Measurements from ENCODE around the gene TRUB2. TPM values are rescaled to one million over a fixed set of nuclear protein-coding genes. Genes with fewer than 3 reads are reported as not detected.

TRUB2 gene
- total RNA-seq, 1 donor from 2014 or later, result 13.0 TPM

GRCh38 chr9:128276574-128277270, 45.5 kb downstream of the TRUB2 start:
- intact Hi-C loops (cut with DNase I), result no loop called here
- peak; percentile 48 for ATAC-seq
- peak; percentile 69 for DNase-seq (ENCODE audit: low spot score)

GRCh38 chr9:128276008-128276573, 46.2 kb downstream of the TRUB2 start, which contains the start of gene SWI5:
SWI5 (plus strand) TSS chr9:128276276.
- ATAC-seq (peak; percentile 98), DNase-seq (ENCODE audit: low spot score) (peak; percentile 100)
- intact Hi-C loops (cut with DNase I), result no loop called here

- DNase-seq (ENCODE audit: low spot score) (peak; percentile 76), ATAC-seq (peak; percentile 72)
- intact Hi-C loops (cut with DNase I), result no loop called here
Measured at GRCh38 chr9:128275198-128276007, 46.8 kb downstream of the TRUB2 start, which contains the start of gene GOLGA2. GOLGA2 (minus strand) TSS chr9:128276007; CDS start chr9:128275976, 31 bp downstream.

- intact Hi-C loops (cut with DNase I), result no loop called here
- DNase-seq (ENCODE audit: low spot score) (no peak), ATAC-seq (no peak)
Measured at GRCh38 chr9:128274245-128274644, 48.0 kb downstream of the TRUB2 start.

- ATAC-seq (no peak), DNase-seq (ENCODE audit: low spot score) (no peak)
- intact Hi-C loops (cut with DNase I), result no loop called here
Measured at GRCh38 chr9:128271512-128271911, 50.7 kb downstream of the TRUB2 start.

GRCh38 chr9:128271112-128271511, 51.1 kb downstream of the TRUB2 start:
- no peak for DNase-seq (ENCODE audit: low spot score)
- ATAC-seq, result no peak
- intact Hi-C loops (cut with DNase I), result no loop called here

- intact Hi-C loops (cut with DNase I), result no loop called here
- DNase-seq (ENCODE audit: low spot score) (no peak), ATAC-seq (no peak)
Measured at GRCh38 chr9:128266868-128267590, 55.2 kb downstream of the TRUB2 start.

- ATAC-seq (no peak), DNase-seq (ENCODE audit: low spot score) (no peak)
- intact Hi-C loops (cut with DNase I), result no loop called here
Measured at GRCh38 chr9:128265348-128265847, 56.8 kb downstream of the TRUB2 start.

- DNase-seq (ENCODE audit: low spot score) (no peak), ATAC-seq (no peak)
- intact Hi-C loops (cut with DNase I), result no loop called here
Measured at GRCh38 chr9:128262687-128263086, 59.6 kb downstream of the TRUB2 start.

GRCh38 chr9:128260340-128260739, 61.9 kb downstream of the TRUB2 start:
- DNase-seq (ENCODE audit: low spot score) (no peak), ATAC-seq (no peak)
- intact Hi-C loops (cut with DNase I), result no loop called here

GRCh38 chr9:128259156-128259555, 63.1 kb downstream of the TRUB2 start:
- no peak for DNase-seq (ENCODE audit: low spot score)
- no peak for ATAC-seq
- intact Hi-C loops (cut with DNase I), result no loop called here

- no peak for DNase-seq (ENCODE audit: low spot score)
- ATAC-seq, result no peak
- intact Hi-C loops (cut with DNase I), result no loop called here
Measured at GRCh38 chr9:128258326-128258725, 63.9 kb downstream of the TRUB2 start.

GRCh38 chr9:128257907-128258306, 64.3 kb downstream of the TRUB2 start:
- DNase-seq (ENCODE audit: low spot score) (no peak), ATAC-seq (no peak)
- intact Hi-C loops (cut with DNase I), result no loop called here

GRCh38 chr9:128257086-128257825, 65.0 kb downstream of the TRUB2 start:
- no peak for ATAC-seq
- no peak for DNase-seq (ENCODE audit: low spot score)
- intact Hi-C loops (cut with DNase I), result no loop called here

Other genes with a start within 250 kb of the TRUB2 start
- 33.8 TPM for gene PTGES2, start 194.7 kb downstream of the TRUB2 start, total RNA-seq
- gene LCN2, start 173.0 kb downstream of the TRUB2 start, total RNA-seq, result 6.0 TPM
- 42.1 TPM for gene BBLN, start 162.2 kb downstream of the TRUB2 start, total RNA-seq
- gene CIZ1, start 130.9 kb downstream of the TRUB2 start, total RNA-seq, result 140 TPM
- 52.7 TPM for gene DNM1, start 119.1 kb downstream of the TRUB2 start, total RNA-seq
- 119 TPM for gene GOLGA2, start 46.4 kb downstream of the TRUB2 start, total RNA-seq
- gene SWI5, start 46.2 kb downstream of the TRUB2 start, total RNA-seq, result 19.6 TPM
- gene COQ4, start 392 bp upstream of the TRUB2 start, total RNA-seq, result 28.9 TPM
- gene SLC27A4, start 18.1 kb upstream of the TRUB2 start, total RNA-seq, result 13.9 TPM
- gene URM1, start 48.9 kb upstream of the TRUB2 start, total RNA-seq, result 41.9 TPM
- 41.7 TPM for gene CERCAM, start 98.4 kb upstream of the TRUB2 start, total RNA-seq
- gene ODF2, start 133.6 kb upstream of the TRUB2 start, total RNA-seq, result 28.1 TPM
- 19.3 TPM for gene GLE1, start 182.3 kb upstream of the TRUB2 start, total RNA-seq
- gene SPTAN1, start 230.1 kb upstream of the TRUB2 start, total RNA-seq, result 794 TPM